ENCODE data around the gene KLHL34.

Gene KLHL34

GRCh38 chrX:21655901-21656586 is 2.1 kb downstream of the KLHL34 start:
- no peak for DNase-seq (ENCODE audit: low read depth)

GRCh38 chrX:21645886-21646285 is 12.2 kb downstream of the KLHL34 start:
- DNase-seq (ENCODE audit: low read depth), result no peak

GRCh38 chrX:21645431-21645830 is 12.7 kb downstream of the KLHL34 start:
- DNase-seq (ENCODE audit: low read depth), result no peak

GRCh38 chrX:21639775-21640174 is 18.4 kb downstream of the KLHL34 start:
- no peak for DNase-seq (ENCODE audit: low read depth)

GRCh38 chrX:21638311-21638710 is 19.8 kb downstream of the KLHL34 start:
- no peak for DNase-seq (ENCODE audit: low read depth)

- DNase-seq (ENCODE audit: low read depth), result no peak
Measured at GRCh38 chrX:21632027-21632426, 26.1 kb downstream of the KLHL34 start.

- no peak for DNase-seq (ENCODE audit: low read depth)
Measured at GRCh38 chrX:21623778-21624501, 34.2 kb downstream of the KLHL34 start.

GRCh38 chrX:21620234-21620633 is 37.9 kb downstream of the KLHL34 start:
- DNase-seq (ENCODE audit: low read depth), result no peak

GRCh38 chrX:21616386-21616785 is 41.7 kb downstream of the KLHL34 start:
- DNase-seq (ENCODE audit: low read depth), result no peak

GRCh38 chrX:21612154-21612553 is 46.0 kb downstream of the KLHL34 start:
- no peak for DNase-seq (ENCODE audit: low read depth)

GRCh38 chrX:21610168-21610567 is 48.0 kb downstream of the KLHL34 start:
- no peak for DNase-seq (ENCODE audit: low read depth)

- DNase-seq (ENCODE audit: low read depth), result no peak
Measured at GRCh38 chrX:21606002-21606401, 52.1 kb downstream of the KLHL34 start.
